ENCODE data around the gene STAB1. TPM values are rescaled to one million over a fixed set of nuclear protein-coding genes. Genes with fewer than 3 reads are reported as not detected.

Gene STAB1
- total RNA-seq, 4 donors from 2014 or later = 27.0 to 98.2 (median 67.2) TPM

DNA sequence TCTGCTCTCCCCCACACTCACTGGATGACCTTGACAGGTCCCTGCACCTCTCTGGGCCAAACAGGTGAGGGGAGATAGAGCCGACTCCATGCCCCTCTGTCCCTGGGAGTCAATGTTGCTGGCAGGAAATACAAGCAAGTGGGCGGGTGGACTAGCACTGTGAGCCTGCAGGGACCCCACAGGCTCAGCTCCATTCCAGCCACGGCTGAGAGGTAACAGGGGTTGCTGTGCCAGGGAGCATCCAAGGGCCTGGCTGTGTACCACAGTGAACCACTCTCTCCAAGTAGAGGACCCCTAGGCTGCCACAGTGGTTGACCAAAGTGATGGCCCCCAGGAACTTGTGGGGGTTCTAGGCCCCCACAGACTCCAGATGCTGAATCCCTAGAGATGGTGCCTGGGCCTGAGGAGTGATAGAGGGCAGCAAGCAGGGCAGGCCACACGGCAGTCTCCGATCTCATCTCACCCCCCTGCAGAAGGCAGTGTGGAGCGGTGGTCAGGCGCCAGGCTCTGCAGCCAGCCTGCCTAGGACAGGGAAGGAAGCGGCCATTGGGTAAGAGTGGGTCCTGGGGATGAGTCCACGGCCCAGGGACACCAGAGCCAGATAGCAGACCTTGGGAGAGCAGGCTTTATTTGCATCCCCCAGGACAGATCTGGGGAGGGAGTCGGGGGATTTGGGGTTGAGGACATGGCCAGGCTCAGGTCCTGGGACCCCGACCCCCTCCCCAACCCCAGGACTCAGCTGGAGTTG, 44.5 kb upstream of the STAB1 start:
- Histone ChIP-seq H3K27me3 (no peaks in the 10 kb centered on the region), H3K27ac (no peak overlapping the region), H3K4me3 (no peak overlapping the region), H3K9me3 (no peaks in the 10 kb centered on the region), H3K4me1 (peaks cover 3 to 9% (median 8%) of the 10 kb centered on the region in 4 donors), H3K36me3 (no peaks in the 10 kb centered on the region)
- no peak for TF ChIP-seq POLR2A (IDR thresholded peaks at IDR 0.05)
- TF ChIP-seq CTCF (IDR thresholded peaks at IDR 0.05) = no peak
- no peak for DNase-seq

- H3K27me3 ChIP-seq = no peaks in the 10 kb centered on the region
- H3K9me3 ChIP-seq = no peaks in the 10 kb centered on the region
- no peaks in the 10 kb centered on the region for H3K36me3 ChIP-seq
- H3K27ac ChIP-seq = no peak overlapping the region
- DNase-seq = no peak
- H3K4me1 ChIP-seq = peaks cover 7 to 9% (median 8%) of the 10 kb centered on the region in 4 donors
- H3K4me3 ChIP-seq = no peak overlapping the region
- TF ChIP-seq POLR2A (IDR thresholded peaks at IDR 0.05) = no peak
- TF ChIP-seq CTCF (IDR thresholded peaks at IDR 0.05) = no peak
Measured at GRCh38 chr3:52451237-52452083, 43.7 kb upstream of the STAB1 start.

DNA sequence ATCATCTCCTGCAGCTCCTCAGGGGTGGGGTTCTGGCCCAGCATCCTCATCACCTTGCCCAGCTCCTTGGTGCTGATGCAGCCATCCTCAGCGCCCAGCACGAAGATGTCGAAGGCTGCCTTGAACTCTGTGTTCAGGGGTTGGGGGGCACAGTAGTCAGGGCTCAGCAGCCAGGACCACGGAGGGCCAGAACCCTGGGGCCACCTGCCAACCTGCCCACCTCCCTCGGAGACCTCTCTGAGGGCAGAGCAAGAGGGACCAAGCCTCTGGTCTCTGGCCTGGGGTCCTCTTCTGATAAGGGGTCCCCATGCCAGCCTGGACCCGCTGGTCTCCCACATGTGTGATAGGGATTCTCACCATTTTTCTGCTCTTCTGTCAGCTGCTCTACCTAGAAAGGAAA, 43.0 kb upstream of the STAB1 start:
- H3K4me1 ChIP-seq = peaks cover 7 to 9% (median 8%) of the 10 kb centered on the region in 4 donors
- H3K36me3 ChIP-seq = no peaks in the 10 kb centered on the region
- TF ChIP-seq POLR2A (IDR thresholded peaks at IDR 0.05) (no peak), CTCF (IDR thresholded peaks at IDR 0.05) (no peak)
- H3K9me3 ChIP-seq = no peaks in the 10 kb centered on the region
- no peaks in the 10 kb centered on the region for H3K27me3 ChIP-seq
- H3K4me3 ChIP-seq = no peak overlapping the region
- no peak for DNase-seq
- H3K27ac ChIP-seq = no peak overlapping the region

DNA sequence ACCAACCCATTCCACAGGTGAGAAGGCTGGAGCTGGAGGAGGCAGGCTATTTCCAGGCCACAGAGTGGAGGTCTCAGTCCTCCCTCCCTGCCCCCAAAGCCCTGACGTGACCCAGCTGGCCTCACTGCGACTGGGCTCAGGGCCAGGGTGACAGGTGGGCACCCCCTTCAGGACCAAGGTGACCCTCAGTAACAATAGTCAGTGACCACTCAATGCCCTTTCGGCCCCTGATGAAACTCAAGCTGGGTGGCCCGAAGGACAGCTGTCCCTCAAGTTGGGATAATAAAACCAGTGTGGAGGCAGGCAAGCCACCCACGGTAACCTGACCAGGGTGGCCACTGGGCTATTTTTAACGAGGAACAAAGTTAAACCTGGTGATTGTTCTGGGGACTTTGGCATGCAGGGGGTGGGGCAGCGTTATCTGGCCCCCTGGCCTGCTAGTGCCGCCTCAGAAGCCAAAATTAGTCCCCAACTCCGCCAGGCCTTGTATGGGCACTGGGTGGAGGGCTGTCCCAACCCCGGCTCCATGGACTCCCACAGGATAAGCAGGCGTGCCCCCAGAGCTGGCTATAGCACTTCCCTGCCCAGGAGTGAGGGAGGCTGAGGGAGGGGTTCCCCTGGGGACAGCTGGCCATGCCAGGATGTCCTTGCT, 42.4 kb upstream of the STAB1 start:
- Histone ChIP-seq H3K27ac (no peak overlapping the region), H3K36me3 (peaks cover 0 to 2% (median 0%) of the 10 kb centered on the region in 3 donors)
- DNase-seq = peak in 1 of 3 donors; percentile 32

More for the DNA sequence above, 42.4 kb upstream of the STAB1 start:
- Histone ChIP-seq H3K27me3 (no peaks in the 10 kb centered on the region), H3K4me1 (peaks cover 7 to 9% (median 8%) of the 10 kb centered on the region in 4 donors), H3K9me3 (no peaks in the 10 kb centered on the region), H3K4me3 (no peak overlapping the region)
- TF ChIP-seq CTCF (IDR thresholded peaks at IDR 0.05) (no peak), POLR2A (IDR thresholded peaks at IDR 0.05) (no peak)
